K562 (cell line): ENCODE data around the gene BTF3L4. TPM values are rescaled to one million over a fixed set of nuclear protein-coding genes. Genes with fewer than 3 reads are reported as not detected.

Experiments used
- BRD9 ChIP-seq: fragments of 450-650 bp; IDR thresholded peaks from 2 replicates; pipeline ENCODE4 v1.6.1; 2018; ENCODE audit warnings: low read depth; ENCODE audit not compliant: partially characterized antibody
- DMBX1 ChIP-seq: fragments of 250-450 bp; sonication (Bioruptor Pico); IDR thresholded peaks from 2 replicates; pipeline ENCODE4 v1.8.0; 2022; ENCODE audit warnings: inconsistent platforms, mild to moderate bottlenecking, moderate library complexity, borderline replicate concordance
- MTF1 ChIP-seq: fragments of 250-450 bp; sonication (Bioruptor Pico); IDR thresholded peaks from 2 replicates; pipeline ENCODE4 v1.9.0; 2021; ENCODE audit warnings: moderate library complexity, mild to moderate bottlenecking, inconsistent platforms, borderline replicate concordance
- NFIX ChIP-seq: fragments of 250-450 bp; sonication (Bioruptor Pico); IDR thresholded peaks from 2 replicates; pipeline ENCODE4 v1.4.0; 2020; ENCODE audit warnings: low read depth, mild to moderate bottlenecking, moderate library complexity
- NRF1 ChIP-seq, 2 experiments: fragments of 450-650 bp; IDR thresholded peaks in 1 of 2; conservative IDR thresholded peaks in 1 of 2; 2 replicates each; pipeline ENCODE4 v1.6.1; 2014; ENCODE audit warnings: mild to moderate bottlenecking in 2 of 2
- PML ChIP-seq: IDR thresholded peaks from 2 replicates; pipeline ENCODE4 v1.6.1; 2012; ENCODE audit warnings: low read length, inconsistent platforms
- PRPF4 ChIP-seq: fragments of 200-400 bp; formaldehyde crosslinking; IDR thresholded peaks from one replicate; pipeline ENCODE4 v1.6.1; 2017; ENCODE audit warnings: low read length, low read depth, mild to moderate bottlenecking; ENCODE audit not compliant: insufficient read depth, poor library complexity, severe bottlenecking
- SIN3A ChIP-seq, 2 experiments: fragments of 150-350 bp in 1 of 2; IDR thresholded peaks; 2 replicates each; pipeline ENCODE4 v1.6.1; 2011 to 2016; ENCODE audit warnings: borderline replicate concordance in 2 of 2, low read depth in 2 of 2, low read length in 2 of 2, mild to moderate bottlenecking in 2 of 2, moderate library complexity in 2 of 2; ENCODE audit not compliant: control insufficient read depth in 1 of 2
- TARDBP ChIP-seq: fragments of 450-650 bp; IDR thresholded peaks from 2 replicates; pipeline ENCODE4 v1.6.1; 2016
- ZFP30 ChIP-seq: fragments of 250-450 bp; sonication (Bioruptor Pico); IDR thresholded peaks from 2 replicates; pipeline ENCODE4 v1.8.0; 2022; ENCODE audit warnings: moderate library complexity, mild to moderate bottlenecking, inconsistent platforms, borderline replicate concordance
- ZFPM2 ChIP-seq: fragments of 250-450 bp; sonication (Bioruptor Pico); IDR thresholded peaks from 2 replicates; pipeline ENCODE4 v1.5.1; 2022; ENCODE audit warnings: mild to moderate bottlenecking
- ZNF146 ChIP-seq: IDR thresholded peaks from one replicate; pipeline ENCODE4 v1.6.1; 2018; ENCODE audit warnings: missing compliant biosample characterization; ENCODE audit not compliant: unreplicated experiment
- ZNF224 ChIP-seq: sonication (generic); formaldehyde crosslinking; IDR thresholded peaks from 2 replicates; pipeline ENCODE4 v1.8.0; 2022; ENCODE audit warnings: mild to moderate bottlenecking, missing genetic modification reagents
- ZNF444 ChIP-seq: fragments of 250-450 bp; sonication (Bioruptor Pico); IDR thresholded peaks from 2 replicates; pipeline ENCODE4 v1.4.0; 2020; ENCODE audit warnings: mild to moderate bottlenecking, moderate library complexity
- ZNF77 ChIP-seq: fragments of 250-450 bp; sonication (Bioruptor Pico); IDR thresholded peaks from 2 replicates; pipeline ENCODE4 v1.5.0; 2020
- polyA plus RNA-seq, 8 experiments: library from polyadenylated mRNA; depleted of rRNA in 4 of 8; stranded (reverse) in 5 of 8; unstranded in 3 of 8; fragments of >200 nt; fragmentation: Nextera tagmentation in 2 of 8; fragmentation: Illumina TruSeq in 1 of 8; extraction: Ambion mirVana in 2 of 8; extraction: Trizol in 1 of 8; gene quantifications; 2 replicates each; pipeline versions ENCODE4 v1.2.1 to v1.2.3, GENCODE V29; 2011 to 2014; ENCODE audit warnings: inconsistent platforms in 1 of 8, missing spikeins in 1 of 8
- total RNA-seq, 7 experiments: library from RNA; depleted of rRNA in 6 of 7; stranded (reverse); fragments of >200 nt in 6 of 7; fragmentation: Illumina TruSeq in 2 of 7; extraction: Trizol in 2 of 7; gene quantifications; 2 replicates each; pipeline versions ENCODE4 v1.2.1 to v1.2.3, GENCODE V29; 2011 to 2021; ENCODE audit warnings: low replicate concordance in 1 of 7
- TF ChIP-seq, protein P1 (sequence below): fragments of 450-650 bp; formaldehyde crosslinking; IDR thresholded peaks from 2 replicates; pipeline ENCODE4 v1.4.0; 2020; ENCODE audit warnings: mild to moderate bottlenecking, mixed read lengths
- TF ChIP-seq, protein P2 (sequence below), 2 experiments: fragments of 450-650 bp in 1 of 2; sonication (generic) in 1 of 2; formaldehyde crosslinking in 1 of 2; IDR thresholded peaks; 2 replicates each; pipeline versions ENCODE4 v1.7.1 to v1.9.0; 2016 to 2022; ENCODE audit warnings: inconsistent platforms in 1 of 2, mild to moderate bottlenecking in 1 of 2, missing genetic modification reagents in 1 of 2

Gene BTF3L4
- total and polyA plus RNA-seq, 9 of the 15 experiments (the other 6 are each of a cell fraction or from before 2014, with no cell fraction given), result 40.1 to 106 (median 88.8) TPM

DNA sequence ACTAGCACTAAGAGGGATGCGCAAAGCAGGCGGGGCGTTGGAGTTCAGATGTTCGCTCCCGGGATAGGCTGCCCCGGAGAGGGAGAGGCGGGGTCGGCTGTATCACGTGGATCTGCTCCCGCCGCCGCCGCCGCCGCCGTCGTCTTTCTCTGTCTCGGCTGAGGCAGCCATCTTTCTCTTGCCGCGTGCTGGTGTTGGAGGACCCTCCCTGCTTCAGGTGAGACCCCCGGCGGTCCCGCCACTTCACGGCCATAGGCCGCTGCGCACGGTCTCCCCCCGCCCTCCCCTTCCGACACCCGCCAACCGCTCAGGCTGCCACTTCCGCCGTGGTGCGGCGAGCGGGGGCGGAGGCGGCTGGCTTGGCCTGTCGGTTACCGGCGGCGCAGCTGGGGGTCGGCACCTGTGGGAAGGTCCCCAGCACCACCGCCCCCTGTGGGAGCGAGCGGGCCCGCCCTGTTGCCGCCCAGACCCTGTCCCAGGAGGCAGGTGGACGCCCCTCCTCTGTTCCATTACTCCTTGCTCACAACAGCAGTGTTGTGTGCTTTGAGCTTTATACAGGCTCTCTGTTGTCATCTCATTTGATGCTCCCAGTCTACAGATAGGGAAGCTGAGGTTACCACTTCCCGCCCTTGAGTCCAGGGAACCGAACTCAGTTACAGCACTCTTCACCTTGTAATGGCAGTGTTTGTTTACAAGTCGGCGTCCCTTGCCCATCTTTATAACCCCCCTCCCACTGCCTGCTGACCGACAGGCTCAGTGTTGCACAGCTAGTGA, at the start of gene BTF3L4 (continued):
- TF ChIP-seq, protein P1, sequence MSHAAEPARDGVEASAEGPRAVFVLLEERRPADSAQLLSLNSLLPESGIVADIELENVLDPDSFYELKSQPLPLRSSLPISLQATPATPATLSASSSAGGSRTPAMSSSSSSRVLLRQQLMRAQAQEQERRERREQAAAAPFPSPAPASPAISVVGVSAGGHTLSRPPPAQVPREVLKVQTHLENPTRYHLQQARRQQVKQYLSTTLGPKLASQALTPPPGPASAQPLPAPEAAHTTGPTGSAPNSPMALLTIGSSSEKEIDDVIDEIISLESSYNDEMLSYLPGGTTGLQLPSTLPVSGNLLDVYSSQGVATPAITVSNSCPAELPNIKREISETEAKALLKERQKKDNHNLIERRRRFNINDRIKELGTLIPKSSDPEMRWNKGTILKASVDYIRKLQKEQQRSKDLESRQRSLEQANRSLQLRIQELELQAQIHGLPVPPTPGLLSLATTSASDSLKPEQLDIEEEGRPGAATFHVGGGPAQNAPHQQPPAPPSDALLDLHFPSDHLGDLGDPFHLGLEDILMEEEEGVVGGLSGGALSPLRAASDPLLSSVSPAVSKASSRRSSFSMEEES (CRISPR knock-in tag), result peak; percentile 19; the same call in 1 of the 2 replicates
- TF ChIP-seq ZNF77 (CRISPR knock-in tag) (no peak), NFIX (CRISPR knock-in tag) (no peak), ZNF444 (CRISPR knock-in tag) (no peak), MTF1 (CRISPR knock-in tag) (no peak), NRF1 (conservative IDR thresholded peaks at IDR 0.05 in 1 of 2, IDR thresholded peaks at IDR 0.05 in 1 of 2) (peak; percentile 90 to 92), ZNF224 (no peak), ZNF146 (no peak), ZFPM2 (no peak), PRPF4 (no peak), TARDBP (peak; percentile 53; the same call in 1 of the 2 replicates), SIN3A (IDR thresholded peaks at IDR 0.05; ENCODE audit: borderline replicate concordance in 2 of 2, control insufficient read depth in 1 of 2, low read depth in 2 of 2, low read length in 2 of 2) (peak; percentile 83 to 84; a peak in 3 of 4 replicates), DMBX1 (CRISPR knock-in tag) (no peak), BRD9 (no peak), ZFP30 (CRISPR knock-in tag) (no peak), PML (no peak)
- TF ChIP-seq, protein P2, sequence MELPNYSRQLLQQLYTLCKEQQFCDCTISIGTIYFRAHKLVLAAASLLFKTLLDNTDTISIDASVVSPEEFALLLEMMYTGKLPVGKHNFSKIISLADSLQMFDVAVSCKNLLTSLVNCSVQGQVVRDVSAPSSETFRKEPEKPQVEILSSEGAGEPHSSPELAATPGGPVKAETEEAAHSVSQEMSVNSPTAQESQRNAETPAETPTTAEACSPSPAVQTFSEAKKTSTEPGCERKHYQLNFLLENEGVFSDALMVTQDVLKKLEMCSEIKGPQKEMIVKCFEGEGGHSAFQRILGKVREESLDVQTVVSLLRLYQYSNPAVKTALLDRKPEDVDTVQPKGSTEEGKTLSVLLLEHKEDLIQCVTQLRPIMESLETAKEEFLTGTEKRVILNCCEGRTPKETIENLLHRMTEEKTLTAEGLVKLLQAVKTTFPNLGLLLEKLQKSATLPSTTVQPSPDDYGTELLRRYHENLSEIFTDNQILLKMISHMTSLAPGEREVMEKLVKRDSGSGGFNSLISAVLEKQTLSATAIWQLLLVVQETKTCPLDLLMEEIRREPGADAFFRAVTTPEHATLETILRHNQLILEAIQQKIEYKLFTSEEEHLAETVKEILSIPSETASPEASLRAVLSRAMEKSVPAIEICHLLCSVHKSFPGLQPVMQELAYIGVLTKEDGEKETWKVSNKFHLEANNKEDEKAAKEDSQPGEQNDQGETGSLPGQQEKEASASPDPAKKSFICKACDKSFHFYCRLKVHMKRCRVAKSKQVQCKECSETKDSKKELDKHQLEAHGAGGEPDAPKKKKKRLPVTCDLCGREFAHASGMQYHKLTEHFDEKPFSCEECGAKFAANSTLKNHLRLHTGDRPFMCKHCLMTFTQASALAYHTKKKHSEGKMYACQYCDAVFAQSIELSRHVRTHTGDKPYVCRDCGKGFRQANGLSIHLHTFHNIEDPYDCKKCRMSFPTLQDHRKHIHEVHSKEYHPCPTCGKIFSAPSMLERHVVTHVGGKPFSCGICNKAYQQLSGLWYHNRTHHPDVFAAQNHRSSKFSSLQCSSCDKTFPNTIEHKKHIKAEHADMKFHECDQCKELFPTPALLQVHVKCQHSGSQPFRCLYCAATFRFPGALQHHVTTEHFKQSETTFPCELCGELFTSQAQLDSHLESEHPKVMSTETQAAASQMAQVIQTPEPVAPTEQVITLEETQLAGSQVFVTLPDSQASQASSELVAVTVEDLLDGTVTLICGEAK (IDR thresholded peaks at IDR 0.05), result 0 out of 2 replicates have a peak, but pooled peaks have one; percentile 51
- TF ChIP-seq, protein P2 (CRISPR knock-in tag; IDR thresholded peaks at IDR 0.05), result 0 out of 2 replicates have a peak, but pooled peaks have one; percentile 42
